WTC11 (cell line): ENCODE results near the gene PHF10. TPM values are rescaled to one million over a fixed set of nuclear protein-coding genes. Genes with fewer than 3 reads are reported as not detected.

Experiments
- ATAC-seq: fragments of 200-7000 bp; cut with Tn5 transposase; 2 replicates; pipeline ENCODE4 v1.10.0; 2021; ENCODE audit warnings: mild to moderate bottlenecking, moderate library complexity
- CTCF ChIA-PET: fragments of 300-600 bp; sonication (Branson Sonifier 250); formaldehyde crosslinking; loops from one replicate; lab custom pipeline; 2021; ENCODE audit warnings: antibody characterized with exemption; lab: Charles Lee
- POLR2A ChIA-PET: fragments of 350-600 bp; sonication (Branson Sonifier 250); formaldehyde crosslinking; loops from one replicate; lab custom pipeline; 2021; ENCODE audit warnings: antibody characterized with exemption; lab: Charles Lee
- DNase-seq: peaks from one replicate; pipeline ENCODE4 v3.0.0; 2021; ENCODE audit warnings: low spot score
- H3K27ac Mint-ChIP-seq: 2 replicates; pipeline ENCODE4 v1.8.0; 2021; ENCODE audit warnings: mixed read lengths
- H3K27me3 Mint-ChIP-seq: 2 replicates; pipeline ENCODE4 v1.8.0; 2021; ENCODE audit warnings: low read depth, mild to moderate bottlenecking, moderate library complexity, mixed read lengths
- H3K36me3 Mint-ChIP-seq: 2 replicates; pipeline ENCODE4 v1.8.0; 2021; ENCODE audit warnings: mixed read lengths
- H3K4me1 Mint-ChIP-seq: 2 replicates; pipeline ENCODE4 v1.8.0; 2022; ENCODE audit warnings: mixed read lengths
- H3K4me3 Mint-ChIP-seq: 2 replicates; pipeline ENCODE4 v1.8.0; 2021; ENCODE audit warnings: mild to moderate bottlenecking, moderate library complexity, mixed read lengths
- H3K9me3 Mint-ChIP-seq: 2 replicates; pipeline ENCODE4 v1.8.0; 2021; ENCODE audit warnings: mixed read lengths
- CREB1 ChIP-seq: sonication (generic); formaldehyde crosslinking; IDR thresholded peaks from 2 replicates; pipeline ENCODE4 v1.8.0; 2023; ENCODE audit warnings: mild to moderate bottlenecking, missing genetic modification reagents
- CREM ChIP-seq: sonication (generic); formaldehyde crosslinking; IDR thresholded peaks from 2 replicates; pipeline ENCODE4 v1.8.1; 2022; ENCODE audit warnings: mild to moderate bottlenecking, missing genetic modification reagents, moderate library complexity
- FOXJ3 ChIP-seq: sonication (generic); formaldehyde crosslinking; IDR thresholded peaks from 2 replicates; pipeline ENCODE4 v1.9.0; 2021; ENCODE audit warnings: missing genetic modification reagents, mild to moderate bottlenecking, borderline replicate concordance
- FOXP1 ChIP-seq: sonication (generic); formaldehyde crosslinking; IDR thresholded peaks from 2 replicates; pipeline ENCODE4 v1.8.0; 2022; ENCODE audit warnings: missing genetic modification reagents, mild to moderate bottlenecking, moderate library complexity, borderline replicate concordance
- GRHL2 ChIP-seq: fragments of 250-450 bp; sonication (Bioruptor Pico); IDR thresholded peaks from 2 replicates; pipeline ENCODE4 v1.8.0; 2022; ENCODE audit warnings: mild to moderate bottlenecking, moderate library complexity; ENCODE audit not compliant: insufficient replicate concordance, severe bottlenecking
- NR1H2 ChIP-seq: sonication (generic); formaldehyde crosslinking; IDR thresholded peaks from 2 replicates; pipeline ENCODE4 v1.9.0; 2021; ENCODE audit warnings: mild to moderate bottlenecking, moderate library complexity, missing genetic modification reagents
- SMAD3 ChIP-seq: sonication (generic); formaldehyde crosslinking; IDR thresholded peaks from 2 replicates; pipeline ENCODE4 v1.8.0; 2022; ENCODE audit warnings: missing genetic modification reagents, mild to moderate bottlenecking, borderline replicate concordance
- SP1 ChIP-seq: sonication (generic); formaldehyde crosslinking; conservative IDR thresholded peaks from 2 replicates; pipeline ENCODE4 v1.8.1; 2022; ENCODE audit warnings: missing genetic modification reagents
- TCF7 ChIP-seq: sonication (generic); formaldehyde crosslinking; IDR thresholded peaks from 2 replicates; pipeline ENCODE4 v1.8.0; 2022; ENCODE audit warnings: mild to moderate bottlenecking, low read depth, missing genetic modification reagents, moderate library complexity
- TEAD1 ChIP-seq: sonication (generic); formaldehyde crosslinking; IDR thresholded peaks from 2 replicates; pipeline ENCODE4 v1.8.0; 2022; ENCODE audit warnings: mild to moderate bottlenecking, missing genetic modification reagents
- total RNA-seq: library from RNA; stranded (reverse); gene quantifications from 3 replicates; pipeline ENCODE4 v1.2.3, GENCODE V29; 2021
- TF ChIP-seq, protein P1 (sequence below): sonication (generic); formaldehyde crosslinking; IDR thresholded peaks from 2 replicates; pipeline ENCODE4 v1.8.0; 2022; ENCODE audit warnings: mild to moderate bottlenecking, missing genetic modification reagents
- TF ChIP-seq, protein P2 (sequence below): sonication (generic); formaldehyde crosslinking; IDR thresholded peaks from 2 replicates; pipeline ENCODE4 v1.8.1; 2023; ENCODE audit warnings: mild to moderate bottlenecking, missing genetic modification reagents, borderline replicate concordance
- TF ChIP-seq, protein P3 (sequence below): sonication (generic); formaldehyde crosslinking; IDR thresholded peaks from 2 replicates; pipeline ENCODE4 v1.8.0; 2023; ENCODE audit warnings: mild to moderate bottlenecking, missing genetic modification reagents
- TF ChIP-seq, protein P4 (sequence below): sonication (generic); formaldehyde crosslinking; IDR thresholded peaks from 2 replicates; pipeline ENCODE4 v1.8.0; 2023; ENCODE audit warnings: missing genetic modification reagents
- TF ChIP-seq, protein P5 (sequence below): sonication (generic); formaldehyde crosslinking; IDR thresholded peaks from 2 replicates; pipeline ENCODE4 v1.8.1; 2023; ENCODE audit warnings: mild to moderate bottlenecking, moderate library complexity, missing genetic modification reagents

PHF10 gene
- total RNA-seq, 1 experiment from 2014 or later = 39.3 TPM

DNA sequence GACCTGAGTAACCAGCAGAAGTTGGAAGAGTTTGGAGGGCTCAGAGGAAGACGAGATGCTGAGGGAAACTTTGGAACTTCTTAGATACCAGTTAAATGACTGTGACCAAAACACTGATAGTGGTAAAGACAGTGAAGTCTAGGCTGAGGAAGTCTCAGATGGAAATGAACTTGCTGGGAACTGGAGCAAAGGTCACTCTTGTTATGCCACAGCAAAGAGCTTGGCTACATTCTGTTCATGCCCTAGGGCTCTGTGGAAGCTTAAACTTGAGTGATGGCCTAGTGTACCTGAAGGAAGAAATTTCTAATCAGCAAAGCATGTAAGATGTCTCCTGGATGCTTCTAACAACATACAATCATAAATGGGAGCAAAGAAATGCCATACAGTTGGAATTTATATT, 47.2 kb downstream of the PHF10 start (continued):
- TF ChIP-seq, protein P1, sequence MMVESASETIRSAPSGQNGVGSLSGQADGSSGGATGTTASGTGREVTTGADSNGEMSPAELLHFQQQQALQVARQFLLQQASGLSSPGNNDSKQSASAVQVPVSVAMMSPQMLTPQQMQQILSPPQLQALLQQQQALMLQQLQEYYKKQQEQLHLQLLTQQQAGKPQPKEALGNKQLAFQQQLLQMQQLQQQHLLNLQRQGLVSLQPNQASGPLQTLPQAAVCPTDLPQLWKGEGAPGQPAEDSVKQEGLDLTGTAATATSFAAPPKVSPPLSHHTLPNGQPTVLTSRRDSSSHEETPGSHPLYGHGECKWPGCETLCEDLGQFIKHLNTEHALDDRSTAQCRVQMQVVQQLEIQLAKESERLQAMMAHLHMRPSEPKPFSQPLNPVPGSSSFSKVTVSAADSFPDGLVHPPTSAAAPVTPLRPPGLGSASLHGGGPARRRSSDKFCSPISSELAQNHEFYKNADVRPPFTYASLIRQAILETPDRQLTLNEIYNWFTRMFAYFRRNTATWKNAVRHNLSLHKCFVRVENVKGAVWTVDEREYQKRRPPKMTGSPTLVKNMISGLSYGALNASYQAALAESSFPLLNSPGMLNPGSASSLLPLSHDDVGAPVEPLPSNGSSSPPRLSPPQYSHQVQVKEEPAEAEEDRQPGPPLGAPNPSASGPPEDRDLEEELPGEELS = no peak
- no peak for TF ChIP-seq CREM (CRISPR knock-in tag)
- TF ChIP-seq, all 79 proteins: peak for 0

DNA sequence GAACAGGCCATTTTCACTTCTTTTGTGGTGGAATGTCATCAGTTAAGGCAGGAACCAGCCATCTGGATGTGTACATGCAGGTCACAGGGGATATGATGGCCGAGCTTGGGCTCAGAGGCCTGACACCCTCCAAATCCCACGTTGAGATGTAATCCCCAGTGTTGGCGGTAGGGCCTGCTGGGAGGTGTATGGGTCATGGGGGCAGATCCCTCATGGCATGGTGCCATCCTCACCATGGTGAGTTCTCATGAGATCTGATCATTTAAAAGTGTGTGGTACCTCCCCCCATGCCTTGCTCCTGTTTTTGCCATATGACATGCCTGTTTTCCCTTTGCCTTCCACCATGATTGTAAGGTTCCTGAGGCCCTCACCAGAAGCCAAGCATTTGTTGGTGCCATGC, 49.3 kb downstream of the PHF10 start:
- Mint-ChIP-seq H3K27ac (no peak overlapping the region), H3K4me3 (no peak overlapping the region), H3K36me3 (peaks cover 66% of the 10 kb centered on the region), H3K4me1 (peaks cover 12% of the 10 kb centered on the region), H3K9me3 (no peaks in the 10 kb centered on the region), H3K27me3 (no peaks in the 10 kb centered on the region)
- CTCF ChIA-PET = no interaction called here
- TF ChIP-seq, protein P2, sequence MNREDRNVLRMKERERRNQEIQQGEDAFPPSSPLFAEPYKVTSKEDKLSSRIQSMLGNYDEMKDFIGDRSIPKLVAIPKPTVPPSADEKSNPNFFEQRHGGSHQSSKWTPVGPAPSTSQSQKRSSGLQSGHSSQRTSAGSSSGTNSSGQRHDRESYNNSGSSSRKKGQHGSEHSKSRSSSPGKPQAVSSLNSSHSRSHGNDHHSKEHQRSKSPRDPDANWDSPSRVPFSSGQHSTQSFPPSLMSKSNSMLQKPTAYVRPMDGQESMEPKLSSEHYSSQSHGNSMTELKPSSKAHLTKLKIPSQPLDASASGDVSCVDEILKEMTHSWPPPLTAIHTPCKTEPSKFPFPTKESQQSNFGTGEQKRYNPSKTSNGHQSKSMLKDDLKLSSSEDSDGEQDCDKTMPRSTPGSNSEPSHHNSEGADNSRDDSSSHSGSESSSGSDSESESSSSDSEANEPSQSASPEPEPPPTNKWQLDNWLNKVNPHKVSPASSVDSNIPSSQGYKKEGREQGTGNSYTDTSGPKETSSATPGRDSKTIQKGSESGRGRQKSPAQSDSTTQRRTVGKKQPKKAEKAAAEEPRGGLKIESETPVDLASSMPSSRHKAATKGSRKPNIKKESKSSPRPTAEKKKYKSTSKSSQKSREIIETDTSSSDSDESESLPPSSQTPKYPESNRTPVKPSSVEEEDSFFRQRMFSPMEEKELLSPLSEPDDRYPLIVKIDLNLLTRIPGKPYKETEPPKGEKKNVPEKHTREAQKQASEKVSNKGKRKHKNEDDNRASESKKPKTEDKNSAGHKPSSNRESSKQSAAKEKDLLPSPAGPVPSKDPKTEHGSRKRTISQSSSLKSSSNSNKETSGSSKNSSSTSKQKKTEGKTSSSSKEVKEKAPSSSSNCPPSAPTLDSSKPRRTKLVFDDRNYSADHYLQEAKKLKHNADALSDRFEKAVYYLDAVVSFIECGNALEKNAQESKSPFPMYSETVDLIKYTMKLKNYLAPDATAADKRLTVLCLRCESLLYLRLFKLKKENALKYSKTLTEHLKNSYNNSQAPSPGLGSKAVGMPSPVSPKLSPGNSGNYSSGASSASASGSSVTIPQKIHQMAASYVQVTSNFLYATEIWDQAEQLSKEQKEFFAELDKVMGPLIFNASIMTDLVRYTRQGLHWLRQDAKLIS = no peak
- TF ChIP-seq, protein P3, sequence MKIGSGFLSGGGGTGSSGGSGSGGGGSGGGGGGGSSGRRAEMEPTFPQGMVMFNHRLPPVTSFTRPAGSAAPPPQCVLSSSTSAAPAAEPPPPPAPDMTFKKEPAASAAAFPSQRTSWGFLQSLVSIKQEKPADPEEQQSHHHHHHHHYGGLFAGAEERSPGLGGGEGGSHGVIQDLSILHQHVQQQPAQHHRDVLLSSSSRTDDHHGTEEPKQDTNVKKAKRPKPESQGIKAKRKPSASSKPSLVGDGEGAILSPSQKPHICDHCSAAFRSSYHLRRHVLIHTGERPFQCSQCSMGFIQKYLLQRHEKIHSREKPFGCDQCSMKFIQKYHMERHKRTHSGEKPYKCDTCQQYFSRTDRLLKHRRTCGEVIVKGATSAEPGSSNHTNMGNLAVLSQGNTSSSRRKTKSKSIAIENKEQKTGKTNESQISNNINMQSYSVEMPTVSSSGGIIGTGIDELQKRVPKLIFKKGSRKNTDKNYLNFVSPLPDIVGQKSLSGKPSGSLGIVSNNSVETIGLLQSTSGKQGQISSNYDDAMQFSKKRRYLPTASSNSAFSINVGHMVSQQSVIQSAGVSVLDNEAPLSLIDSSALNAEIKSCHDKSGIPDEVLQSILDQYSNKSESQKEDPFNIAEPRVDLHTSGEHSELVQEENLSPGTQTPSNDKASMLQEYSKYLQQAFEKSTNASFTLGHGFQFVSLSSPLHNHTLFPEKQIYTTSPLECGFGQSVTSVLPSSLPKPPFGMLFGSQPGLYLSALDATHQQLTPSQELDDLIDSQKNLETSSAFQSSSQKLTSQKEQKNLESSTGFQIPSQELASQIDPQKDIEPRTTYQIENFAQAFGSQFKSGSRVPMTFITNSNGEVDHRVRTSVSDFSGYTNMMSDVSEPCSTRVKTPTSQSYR (CRISPR knock-in tag) = no peak
- TF ChIP-seq TEAD1 = no peak
- no peak for TF ChIP-seq SMAD3
- no peak for TF ChIP-seq CREB1 (CRISPR knock-in tag)
- TF ChIP-seq GRHL2 (CRISPR knock-in tag) = no peak
- TF ChIP-seq, protein P4, sequence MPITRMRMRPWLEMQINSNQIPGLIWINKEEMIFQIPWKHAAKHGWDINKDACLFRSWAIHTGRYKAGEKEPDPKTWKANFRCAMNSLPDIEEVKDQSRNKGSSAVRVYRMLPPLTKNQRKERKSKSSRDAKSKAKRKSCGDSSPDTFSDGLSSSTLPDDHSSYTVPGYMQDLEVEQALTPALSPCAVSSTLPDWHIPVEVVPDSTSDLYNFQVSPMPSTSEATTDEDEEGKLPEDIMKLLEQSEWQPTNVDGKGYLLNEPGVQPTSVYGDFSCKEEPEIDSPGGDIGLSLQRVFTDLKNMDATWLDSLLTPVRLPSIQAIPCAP (CRISPR knock-in tag) = no peak
- TF ChIP-seq NR1H2 (CRISPR knock-in tag) = no peak
- TF ChIP-seq TCF7 = no peak
- TF ChIP-seq FOXP1 (CRISPR knock-in tag) = no peak
- TF ChIP-seq FOXJ3 = no peak
- TF ChIP-seq, protein P5, sequence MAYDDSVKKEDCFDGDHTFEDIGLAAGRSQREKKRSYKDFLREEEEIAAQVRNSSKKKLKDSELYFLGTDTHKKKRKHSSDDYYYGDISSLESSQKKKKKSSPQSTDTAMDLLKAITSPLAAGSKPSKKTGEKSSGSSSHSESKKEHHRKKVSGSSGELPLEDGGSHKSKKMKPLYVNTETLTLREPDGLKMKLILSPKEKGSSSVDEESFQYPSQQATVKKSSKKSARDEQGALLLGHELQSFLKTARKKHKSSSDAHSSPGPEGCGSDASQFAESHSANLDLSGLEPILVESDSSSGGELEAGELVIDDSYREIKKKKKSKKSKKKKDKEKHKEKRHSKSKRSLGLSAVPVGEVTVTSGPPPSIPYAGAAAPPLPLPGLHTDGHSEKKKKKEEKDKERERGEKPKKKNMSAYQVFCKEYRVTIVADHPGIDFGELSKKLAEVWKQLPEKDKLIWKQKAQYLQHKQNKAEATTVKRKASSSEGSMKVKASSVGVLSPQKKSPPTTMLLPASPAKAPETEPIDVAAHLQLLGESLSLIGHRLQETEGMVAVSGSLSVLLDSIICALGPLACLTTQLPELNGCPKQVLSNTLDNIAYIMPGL (CRISPR knock-in tag) = no peak
- no peak for TF ChIP-seq SP1 (CRISPR knock-in tag)
- no peak for ATAC-seq
- no peak for DNase-seq
- POLR2A ChIA-PET = no interaction called here
